M059J (cell line): ENCODE measurements around the gene MSLN. TPM values are rescaled to one million over a fixed set of nuclear protein-coding genes. Genes with fewer than 3 reads are reported as not detected.

ENCODE experiments used
- DNase-seq: peaks from one replicate; pipeline ENCODE4 v3.0.0-alpha.2; 2012; ENCODE audit warnings: low read depth
- total RNA-seq: library from RNA; depleted of rRNA; stranded (reverse); fragments of >200 nt; shearing (Covaris generic); gene quantifications from 2 replicates; pipeline ENCODE4 v1.2.3, GENCODE V29; 2014; rRNA removed

MSLN gene
- 1.7 and 2.1 TPM in 2 replicates for total RNA-seq

DNA sequence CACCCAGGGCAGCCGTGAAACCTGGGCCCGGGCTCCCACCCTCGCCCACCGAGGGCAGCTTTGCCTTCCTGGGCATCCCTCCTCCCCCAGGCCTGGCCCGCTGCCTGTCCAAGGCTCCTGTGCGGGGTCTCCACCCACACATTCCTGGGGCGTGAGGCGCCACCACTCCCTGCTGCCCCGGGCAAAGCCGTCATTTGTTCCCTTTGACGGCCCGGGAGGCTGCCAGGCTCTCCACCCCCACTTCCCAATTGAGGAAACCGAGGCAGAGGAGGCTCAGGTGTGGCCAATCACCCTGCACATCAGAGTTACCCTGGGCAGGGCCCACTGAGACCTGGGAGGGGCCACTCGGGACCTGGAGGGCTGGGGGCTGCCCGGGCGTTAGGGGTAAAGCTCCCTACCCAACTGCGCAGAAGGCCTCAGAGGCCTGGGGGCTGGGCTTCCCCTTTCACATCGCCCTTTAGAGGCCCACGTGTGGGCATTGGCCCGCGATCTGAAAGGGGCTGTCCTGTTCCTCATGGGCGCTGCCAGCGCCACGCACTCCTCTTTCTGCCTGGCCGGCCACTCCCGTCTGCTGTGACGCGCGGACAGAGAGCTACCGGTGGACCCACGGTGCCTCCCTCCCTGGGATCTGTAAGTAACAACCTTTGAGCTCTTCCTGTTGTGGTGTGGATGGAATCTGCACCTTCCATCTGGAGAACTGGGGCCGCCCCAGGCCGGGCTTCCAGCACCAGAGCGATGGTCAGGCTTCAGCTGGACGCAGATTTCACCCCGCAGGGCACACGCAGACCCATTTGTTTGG lies at the start of gene MSLN:
MSLN (plus strand) TSS at position 190 of the 799 bp plus-strand sequence. CDS start 1,947 bp downstream, outside the sequence.
- DNase-seq, result peak; percentile 70

DNA sequence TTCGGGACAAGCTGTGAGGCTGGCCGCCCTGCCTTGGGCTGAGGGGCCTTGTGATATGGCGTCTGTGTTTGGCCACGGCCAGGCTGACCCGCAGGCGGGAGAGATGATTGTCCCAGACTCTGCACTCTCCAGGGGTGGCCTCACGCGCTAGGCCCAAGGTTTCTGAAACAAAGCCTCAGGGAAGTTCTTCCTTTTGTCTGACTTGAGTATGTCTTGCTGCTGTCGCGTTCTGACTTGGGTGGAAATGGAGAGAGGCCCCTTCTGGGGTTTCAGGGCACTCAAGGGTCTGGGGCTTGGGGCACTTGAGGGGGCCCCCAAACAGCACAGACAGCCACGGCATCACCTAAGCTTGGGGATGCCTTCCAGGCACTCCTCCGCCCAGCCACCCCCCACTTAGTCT lies 49.5 kb upstream of the MSLN start:
- DNase-seq, result no peak

DNA sequence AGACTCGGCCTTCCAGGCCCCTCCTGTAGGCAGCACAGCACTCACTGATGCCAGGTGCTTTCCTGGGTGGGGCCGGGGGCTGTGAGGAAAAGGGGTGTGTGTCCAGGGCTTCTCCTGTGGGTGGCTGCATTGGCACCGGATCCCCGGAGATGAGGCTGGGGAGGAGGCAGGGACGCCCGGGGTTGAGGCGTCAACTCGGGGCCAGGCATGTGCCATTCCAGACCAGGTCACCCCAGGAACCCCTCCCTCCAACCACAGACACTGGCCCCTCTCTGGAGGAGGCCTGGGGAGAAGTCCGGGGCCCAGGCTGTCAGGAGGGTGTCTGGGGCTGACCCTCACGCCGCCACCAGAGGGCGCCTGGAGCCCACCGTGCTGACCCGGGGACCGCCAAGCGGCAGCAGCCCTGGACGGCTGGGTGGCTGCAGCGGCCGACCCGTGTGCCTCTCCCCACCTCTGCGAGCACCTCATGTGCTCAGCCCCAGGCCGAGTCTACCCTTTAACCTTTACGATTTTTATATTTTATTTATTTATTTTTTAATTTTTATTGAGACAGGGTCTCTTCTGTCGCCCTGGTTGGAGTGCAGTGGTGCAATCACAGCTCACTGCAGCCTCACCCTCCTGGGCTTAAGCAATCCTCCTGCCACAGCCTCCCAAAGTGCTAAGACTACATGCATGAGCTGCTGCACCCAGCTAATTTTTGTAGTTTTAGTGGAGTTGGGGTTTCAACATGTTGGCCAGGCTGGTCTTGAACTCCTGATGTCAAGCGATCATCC lies 48.8 kb upstream of the MSLN start:
- peak; percentile 66 for DNase-seq

DNA sequence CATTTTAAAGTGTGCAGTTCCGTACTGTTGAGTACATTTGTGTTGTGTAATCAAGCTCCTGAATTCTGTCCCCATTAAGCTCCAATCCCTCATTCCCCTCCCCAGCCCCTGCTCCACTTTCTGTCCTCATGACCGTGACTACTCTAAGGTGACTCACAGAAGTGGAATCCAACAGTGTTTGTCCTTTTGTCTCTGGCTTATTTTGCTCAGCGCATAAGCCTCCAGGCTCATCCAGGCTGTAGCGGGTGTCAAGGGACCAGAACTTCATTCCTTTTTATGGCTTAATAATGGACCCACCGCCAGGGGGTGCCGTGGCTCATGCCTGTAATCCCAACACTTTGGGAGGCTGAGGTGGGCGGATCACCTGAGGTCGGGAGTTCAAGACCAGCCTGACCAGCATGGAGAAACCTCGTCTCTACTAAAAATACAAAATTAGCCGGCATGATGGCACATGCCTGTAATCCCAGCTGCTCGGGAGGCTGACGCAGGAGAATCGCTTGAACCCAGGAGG lies 47.7 kb upstream of the MSLN start:
- peak; percentile 99 for DNase-seq

DNA sequence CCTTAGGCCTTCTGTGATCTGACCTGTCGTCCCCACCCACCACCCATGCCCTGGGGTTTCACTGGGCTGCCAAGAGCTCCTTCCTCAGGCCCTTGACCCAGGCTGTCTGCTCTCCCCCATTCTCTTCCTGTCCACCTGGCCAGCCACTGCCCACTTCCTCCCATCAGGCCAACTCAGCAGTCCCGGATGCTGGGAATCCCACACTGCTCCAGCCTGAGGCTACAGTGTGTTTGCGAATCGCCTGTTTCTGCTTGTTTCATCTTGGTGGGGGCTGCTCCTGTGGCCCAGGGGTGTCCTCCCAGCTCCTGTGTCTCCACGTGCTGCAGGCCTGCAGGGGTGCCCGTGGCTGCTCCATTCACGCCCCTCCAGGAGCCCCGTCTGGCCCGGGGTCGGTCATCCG lies 46.5 kb upstream of the MSLN start:
- peak; percentile 87 for DNase-seq

DNA sequence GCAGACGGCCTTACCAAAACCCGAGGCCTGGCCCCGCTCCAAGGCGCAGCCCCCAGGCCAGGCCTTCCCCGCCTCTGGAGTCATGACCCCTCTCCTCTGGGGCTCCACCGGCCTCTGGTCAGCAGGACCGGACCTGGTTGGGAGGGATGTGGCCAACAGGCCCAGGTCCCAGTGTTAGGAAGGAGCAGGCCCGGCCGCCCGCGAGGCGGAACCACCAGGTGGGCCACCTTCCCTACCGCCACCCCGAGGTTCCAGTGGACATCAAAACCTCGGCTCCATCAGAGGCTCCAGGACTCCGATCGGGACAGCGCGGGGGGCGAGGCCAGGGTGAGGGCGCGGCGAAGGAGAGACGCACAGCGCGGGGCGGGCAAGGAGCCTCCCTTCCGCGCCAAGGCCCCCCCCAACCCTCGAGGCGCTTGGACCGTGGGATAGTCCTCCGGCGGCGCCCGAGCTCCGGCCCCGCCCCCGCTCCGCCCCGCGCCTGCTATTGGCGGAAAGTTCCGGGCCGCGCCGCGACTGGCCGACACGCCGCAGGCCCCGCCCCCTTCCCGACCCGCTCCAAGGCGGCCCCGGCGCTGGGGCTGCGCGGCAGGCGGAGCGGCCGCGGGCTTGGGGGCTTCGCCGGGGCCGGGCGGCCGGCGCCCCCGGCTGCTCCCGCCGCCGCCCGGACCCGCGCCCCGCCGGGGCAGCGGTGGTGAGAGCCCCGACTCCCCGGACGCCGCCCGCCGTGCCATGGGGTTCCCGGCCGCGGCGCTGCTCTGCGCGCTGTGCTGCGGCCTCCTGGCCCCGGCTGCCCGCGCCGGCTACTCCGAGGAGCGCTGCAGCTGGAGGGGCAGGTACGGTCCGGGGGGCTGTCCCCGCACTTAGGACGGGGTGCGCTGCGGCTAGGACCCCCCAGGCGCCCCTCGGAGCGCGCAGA lies 45.7 kb upstream of the MSLN start, which contains the start of gene METRN:
METRN (plus strand) TSS at position 561 of the 919 bp plus-strand sequence; CDS start at position 733, 172 bp downstream.
- peak; percentile 87 for DNase-seq

DNA sequence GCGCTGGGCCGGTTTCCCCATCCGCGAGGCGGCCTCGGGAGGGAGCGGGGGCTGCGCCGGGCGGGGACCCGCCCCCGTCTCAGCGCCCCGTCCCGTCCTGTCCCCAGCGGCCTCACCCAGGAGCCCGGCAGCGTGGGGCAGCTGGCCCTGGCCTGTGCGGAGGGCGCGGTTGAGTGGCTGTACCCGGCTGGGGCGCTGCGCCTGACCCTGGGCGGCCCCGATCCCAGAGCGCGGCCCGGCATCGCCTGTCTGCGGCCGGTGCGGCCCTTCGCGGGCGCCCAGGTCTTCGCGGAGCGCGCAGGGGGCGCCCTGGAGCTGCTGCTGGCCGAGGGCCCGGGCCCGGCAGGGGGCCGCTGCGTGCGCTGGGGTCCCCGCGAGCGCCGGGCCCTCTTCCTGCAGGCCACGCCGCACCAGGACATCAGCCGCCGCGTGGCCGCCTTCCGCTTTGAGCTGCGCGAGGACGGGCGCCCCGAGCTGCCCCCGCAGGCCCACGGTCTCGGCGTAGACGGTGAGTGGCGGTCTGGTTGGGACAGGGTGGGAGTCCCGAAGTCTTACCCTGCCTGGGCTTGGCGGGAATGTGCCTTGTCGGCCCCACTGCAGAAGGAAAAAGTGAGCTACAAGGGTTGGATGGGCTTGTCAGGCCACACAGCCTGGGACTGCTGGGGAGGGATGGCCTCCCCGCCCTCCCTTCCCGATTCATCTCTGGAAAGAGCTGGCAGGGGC lies 44.9 kb upstream of the MSLN start:
- no peak for DNase-seq

DNA sequence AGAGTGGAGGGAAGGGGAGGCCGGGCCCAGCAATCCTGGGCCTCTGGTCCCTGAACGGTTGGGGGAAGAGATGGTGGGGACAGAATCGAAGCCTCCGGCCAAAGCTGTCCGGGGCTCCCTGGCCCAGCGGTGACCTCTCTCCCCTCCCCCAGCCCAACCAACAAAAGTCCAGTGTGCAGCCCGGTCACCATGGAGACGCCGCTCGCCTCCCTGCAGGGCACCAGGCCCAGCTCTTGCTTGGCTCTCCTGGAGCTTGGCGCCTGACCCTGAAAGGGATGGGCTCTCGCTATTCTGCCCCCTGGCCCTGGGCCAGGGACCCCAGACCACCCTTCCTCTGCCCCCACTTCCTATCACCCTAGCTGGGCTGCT lies 44.4 kb upstream of the MSLN start:
- DNase-seq, result peak; percentile 87

DNA sequence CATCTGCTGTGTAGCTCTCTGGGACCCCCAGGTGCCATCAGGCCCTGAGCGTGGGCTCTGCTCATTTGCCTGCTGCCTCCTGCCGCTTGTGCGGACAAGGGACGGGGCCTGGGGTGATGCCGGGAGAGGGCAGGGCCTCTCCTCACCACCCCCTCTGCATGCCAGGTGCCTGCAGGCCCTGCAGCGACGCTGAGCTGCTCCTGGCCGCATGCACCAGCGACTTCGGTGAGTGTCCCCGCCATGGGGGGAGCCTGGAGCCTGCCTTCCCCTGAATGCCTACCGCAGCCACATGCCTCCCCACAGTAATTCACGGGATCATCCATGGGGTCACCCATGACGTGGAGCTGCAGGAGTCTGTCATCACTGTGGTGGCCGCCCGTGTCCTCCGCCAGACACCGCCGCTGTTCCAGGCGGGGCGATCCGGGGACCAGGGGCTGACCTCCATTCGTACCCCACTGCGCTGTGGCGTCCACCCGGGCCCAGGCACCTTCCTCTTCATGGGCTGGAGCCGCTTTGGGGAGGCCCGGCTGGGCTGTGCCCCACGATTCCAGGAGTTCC lies 43.7 kb upstream of the MSLN start:
- no peak for DNase-seq

DNA sequence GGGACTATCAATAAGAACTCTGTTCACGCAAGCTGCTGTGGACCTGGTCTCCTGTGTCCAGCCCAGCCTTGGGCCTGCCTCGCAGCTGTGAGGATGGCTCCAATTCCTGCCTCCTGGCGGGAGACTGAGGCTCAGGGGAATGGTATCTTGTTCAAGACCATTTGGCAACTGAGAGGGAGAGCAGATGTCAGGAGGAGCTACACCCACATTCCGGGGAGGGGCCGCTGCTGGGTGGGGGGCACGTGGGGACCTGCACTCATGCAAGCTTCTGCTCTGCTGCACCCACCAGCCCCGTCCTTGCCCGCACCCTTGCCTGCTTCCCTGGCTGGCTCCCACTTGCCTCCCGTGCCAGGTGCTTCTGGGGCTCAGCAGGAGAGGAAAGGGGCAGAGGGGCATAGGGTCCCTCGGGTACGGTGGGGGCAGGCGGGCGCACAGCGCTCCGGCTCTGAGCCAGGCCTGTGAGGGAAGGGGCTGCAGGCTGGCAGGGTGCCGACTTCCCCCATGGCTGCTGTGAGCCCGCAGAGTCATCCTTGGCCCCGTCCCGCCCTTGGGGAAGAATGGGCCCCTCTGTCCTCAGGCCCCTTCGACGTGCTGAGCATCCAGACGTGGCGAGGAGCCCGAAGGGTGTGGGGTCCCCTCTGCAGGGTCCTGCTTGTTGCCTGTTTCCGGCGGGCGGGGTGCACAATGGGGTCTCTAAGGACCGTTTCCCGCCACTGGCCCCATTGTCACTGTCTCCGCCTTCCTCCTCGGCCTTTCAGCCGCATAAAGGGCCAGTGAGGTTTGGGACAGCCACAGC lies 42.9 kb upstream of the MSLN start:
- no peak for DNase-seq

DNA sequence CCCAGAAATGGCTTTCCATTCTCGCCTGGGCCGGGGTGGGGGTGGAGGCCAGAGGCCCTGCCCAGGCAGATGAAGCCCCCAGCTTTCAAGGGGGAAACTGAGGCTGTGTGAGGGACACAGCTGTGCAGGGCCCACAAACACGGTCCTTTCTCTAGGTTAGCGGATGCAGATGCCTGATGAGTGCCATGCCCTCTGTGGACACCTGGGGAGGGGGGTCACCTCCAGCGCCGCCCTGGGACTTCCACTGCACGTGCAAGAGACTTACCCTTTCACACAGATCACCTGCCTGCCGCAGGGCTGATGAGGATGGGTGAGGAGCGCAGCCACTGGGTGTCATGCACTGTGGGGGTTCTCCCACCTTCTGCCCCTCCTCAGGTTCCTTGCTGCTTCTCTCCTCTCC lies 42.1 kb upstream of the MSLN start:
- DNase-seq, result no peak

DNA sequence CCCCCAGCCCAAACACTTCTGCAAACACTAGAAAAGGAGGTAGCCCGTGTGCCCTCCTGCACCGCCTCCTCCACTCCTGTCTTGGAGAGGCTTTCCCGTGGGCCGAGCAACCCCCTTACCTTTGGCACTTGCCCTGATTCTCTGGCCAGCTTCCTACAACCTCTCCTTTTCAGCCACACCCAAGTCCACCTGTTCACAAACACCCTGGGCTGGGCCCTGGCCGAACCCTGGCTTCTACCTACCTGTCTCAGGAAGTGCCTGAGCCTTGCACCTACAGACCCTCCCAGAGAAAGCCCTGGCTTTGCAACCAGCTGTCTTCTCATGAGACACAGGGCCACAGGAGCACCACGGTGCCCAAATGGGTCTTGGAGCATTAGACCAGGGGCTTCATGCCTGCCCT lies 41.6 kb upstream of the MSLN start:
- no peak for DNase-seq

DNA sequence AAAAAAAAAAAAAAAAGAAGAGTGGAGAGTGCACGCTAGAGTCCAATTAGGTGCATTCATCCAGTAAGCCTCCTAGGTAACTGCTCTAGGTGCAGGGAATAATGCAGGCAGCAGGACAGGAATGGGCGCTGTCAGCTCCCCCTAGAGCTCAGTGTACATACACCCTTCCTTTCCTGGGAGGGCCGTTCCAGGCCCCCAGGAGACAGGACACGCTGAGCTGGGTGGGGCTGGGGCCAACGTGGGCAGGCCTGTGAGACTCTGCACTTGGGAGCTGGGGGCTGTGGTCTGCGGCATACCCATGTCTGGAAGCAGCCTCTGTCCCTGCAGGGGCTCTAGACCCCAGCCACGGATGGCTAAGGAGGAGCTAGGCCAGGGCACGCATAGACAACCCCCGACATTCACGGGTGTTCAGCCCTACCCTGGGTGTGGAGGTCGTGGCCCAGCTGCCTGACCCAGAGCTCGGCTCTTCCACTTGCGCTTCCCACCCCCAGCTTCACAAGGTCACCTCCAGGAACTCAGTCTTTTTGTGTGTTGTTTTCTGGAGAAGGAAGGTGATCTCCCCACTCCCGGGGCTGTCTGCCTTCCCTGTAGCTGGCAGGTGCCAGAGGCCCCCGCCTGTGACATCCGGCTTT lies 40.6 kb upstream of the MSLN start:
- peak; percentile 66 for DNase-seq

DNA sequence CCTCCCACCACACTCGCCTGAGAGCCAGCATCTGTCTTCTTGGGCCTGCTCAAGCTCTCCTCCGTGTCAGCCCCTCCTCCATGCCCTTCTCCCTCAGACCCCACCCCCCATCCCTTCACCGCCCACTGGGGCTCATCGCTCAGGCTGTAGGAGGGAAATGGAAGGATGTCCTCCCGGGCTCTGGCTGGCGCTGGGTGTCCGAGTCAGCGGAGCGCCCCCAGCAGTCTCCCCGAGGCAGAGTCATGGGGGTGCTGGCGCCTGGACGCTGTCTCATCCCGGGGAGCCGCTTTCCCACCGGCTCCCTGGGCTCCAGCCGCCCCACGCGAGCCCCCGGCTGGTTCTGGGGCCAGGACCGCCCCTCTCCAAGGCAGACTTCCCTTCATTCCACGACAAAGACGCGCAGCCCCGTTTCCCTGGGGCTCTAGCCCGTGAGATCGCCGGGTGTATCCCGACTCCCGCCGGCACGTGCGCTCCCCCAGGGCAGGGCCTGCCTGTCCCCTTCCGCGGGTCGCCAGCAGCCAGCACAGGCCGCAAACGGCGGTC lies 40.0 kb upstream of the MSLN start:
- DNase-seq, result peak; percentile 83

DNA sequence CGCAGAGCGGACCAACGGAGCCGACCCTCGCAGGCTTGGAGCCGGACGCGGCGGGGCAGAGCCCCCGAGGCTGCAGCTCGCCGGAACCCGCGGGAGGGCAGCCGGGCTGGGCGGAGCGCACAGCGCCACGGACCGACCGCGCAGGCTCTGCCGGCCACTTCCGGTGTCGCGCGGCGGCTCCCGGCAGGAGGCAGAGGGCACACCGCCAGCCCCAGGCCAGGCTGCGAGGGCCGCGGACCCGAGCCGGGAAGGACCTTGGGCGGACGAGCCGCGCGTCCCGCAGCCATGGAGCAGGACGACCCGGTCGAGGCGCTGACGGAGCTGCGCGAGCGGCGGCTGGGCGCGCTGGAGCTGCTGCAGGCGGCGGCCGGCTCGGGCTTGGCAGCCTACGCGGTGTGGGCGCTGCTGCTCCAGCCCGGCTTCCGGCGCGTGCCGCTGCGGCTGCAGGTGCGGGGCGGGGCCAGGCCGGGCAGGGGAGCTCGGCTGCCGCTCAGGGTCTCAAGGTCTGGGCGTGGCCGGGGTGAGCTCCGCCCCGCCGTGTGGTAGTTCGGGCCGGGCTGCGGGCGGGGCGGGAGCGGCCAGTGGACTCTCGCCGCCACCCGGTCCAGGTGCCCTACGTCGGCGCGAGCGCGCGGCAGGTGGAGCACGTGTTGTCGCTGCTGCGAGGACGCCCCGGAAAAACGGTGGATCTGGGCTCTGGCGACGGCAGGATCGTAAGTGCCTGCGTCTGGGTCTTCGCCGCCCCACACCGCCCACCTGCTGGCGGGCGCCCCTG lies 39.4 kb upstream of the MSLN start, which contains the start of gene ANTKMT:
ANTKMT (plus strand) TSS at position 157 of the 775 bp plus-strand sequence; CDS start at position 286, 129 bp downstream.
- peak; percentile 72 for DNase-seq

DNA sequence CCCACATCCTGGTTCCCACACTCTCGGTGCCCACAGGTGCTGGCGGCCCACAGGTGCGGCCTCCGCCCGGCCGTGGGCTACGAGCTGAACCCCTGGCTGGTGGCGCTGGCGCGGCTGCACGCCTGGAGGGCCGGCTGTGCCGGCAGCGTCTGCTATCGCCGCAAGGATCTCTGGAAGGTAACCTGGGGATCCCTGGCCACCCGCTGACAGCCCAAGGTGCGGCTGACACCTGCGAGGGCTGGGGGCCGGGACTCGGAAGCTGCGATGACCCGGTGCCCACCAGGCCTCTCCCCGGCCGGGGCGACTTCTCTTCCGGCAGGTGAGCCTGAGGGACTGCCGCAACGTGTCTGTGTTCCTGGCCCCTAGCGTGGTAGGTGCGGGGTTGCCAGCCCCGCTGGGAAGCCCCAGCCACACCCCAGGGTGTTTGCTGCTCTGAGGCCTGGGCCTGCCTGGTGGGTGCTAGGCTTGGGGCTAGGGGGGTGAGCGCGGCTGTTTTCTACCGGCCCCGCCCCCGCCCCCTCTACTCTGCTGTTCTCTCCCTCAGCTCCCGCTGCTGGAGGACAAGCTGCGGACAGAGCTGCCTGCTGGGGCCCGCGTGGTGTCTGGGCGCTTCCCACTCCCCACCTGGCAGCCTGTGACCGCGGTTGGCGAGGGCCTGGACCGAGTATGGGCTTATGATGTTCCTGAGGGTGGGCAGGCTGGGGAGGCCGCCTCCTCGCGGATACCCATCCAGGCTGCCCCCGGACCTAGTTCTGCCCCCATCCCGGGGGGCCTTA lies 38.6 kb upstream of the MSLN start:
- no peak for DNase-seq
